Measurements from ENCODE around the gene TNFSF4.

The TNFSF4 gene

DNA sequence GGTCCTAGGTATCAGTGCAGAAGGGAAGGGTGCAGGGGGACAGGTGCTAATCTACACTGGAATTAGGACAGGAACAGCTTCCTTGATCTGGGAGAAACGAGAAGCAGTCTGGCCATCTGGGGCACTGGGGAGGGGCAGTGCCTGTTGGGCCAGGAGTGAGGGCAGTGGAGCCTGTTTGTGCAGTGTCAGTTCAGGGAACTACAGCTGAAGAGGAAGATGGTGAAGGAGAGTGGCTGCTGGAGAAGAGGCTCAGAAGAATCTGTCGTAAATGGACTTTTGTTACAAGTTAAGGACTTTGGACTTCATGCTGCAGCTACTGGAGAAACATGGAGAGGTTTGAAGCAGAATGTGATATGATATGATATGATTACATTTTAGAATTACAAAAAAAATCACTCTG, 3.2 kb upstream of the TNFSF4 start:
- no peak for DNase-seq

DNA sequence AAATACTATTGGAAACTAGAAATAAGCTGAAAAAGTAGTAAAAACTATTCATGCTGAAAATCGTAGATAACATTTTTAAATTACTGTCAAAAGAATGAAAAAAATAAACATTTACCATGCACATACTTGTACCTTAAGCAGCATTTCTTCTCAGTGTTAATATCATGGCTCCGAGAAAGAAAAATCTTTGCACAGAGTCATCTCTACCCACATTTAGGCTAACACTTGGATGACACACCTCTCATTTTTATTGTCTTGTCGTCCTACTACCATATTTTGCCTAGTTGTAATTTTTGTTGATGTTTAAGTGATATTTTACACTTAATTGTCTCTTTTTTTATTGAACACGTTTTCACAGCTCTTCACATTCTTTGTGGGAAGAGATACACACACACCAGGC, 1.7 kb upstream of the TNFSF4 start:
- no peak for DNase-seq

DNA sequence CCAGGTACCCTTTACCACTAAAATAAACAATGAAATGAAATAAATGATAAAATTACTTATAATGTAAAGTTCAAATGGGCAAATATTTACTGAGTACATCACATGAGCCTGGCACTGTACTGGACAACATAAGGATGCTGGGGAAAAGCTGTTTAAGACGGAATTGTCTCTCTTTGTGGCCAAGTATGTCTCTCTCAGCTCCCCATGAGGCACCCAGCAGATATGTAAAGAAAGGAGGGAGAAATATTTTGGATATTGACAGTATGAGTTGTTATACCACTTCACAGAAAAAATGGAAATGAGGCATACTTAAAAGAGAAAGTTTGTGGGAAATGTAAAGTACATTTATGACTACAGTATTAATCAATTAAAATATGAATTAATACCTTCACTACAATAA, 1.0 kb upstream of the TNFSF4 start:
- DNase-seq, result no peak

DNA sequence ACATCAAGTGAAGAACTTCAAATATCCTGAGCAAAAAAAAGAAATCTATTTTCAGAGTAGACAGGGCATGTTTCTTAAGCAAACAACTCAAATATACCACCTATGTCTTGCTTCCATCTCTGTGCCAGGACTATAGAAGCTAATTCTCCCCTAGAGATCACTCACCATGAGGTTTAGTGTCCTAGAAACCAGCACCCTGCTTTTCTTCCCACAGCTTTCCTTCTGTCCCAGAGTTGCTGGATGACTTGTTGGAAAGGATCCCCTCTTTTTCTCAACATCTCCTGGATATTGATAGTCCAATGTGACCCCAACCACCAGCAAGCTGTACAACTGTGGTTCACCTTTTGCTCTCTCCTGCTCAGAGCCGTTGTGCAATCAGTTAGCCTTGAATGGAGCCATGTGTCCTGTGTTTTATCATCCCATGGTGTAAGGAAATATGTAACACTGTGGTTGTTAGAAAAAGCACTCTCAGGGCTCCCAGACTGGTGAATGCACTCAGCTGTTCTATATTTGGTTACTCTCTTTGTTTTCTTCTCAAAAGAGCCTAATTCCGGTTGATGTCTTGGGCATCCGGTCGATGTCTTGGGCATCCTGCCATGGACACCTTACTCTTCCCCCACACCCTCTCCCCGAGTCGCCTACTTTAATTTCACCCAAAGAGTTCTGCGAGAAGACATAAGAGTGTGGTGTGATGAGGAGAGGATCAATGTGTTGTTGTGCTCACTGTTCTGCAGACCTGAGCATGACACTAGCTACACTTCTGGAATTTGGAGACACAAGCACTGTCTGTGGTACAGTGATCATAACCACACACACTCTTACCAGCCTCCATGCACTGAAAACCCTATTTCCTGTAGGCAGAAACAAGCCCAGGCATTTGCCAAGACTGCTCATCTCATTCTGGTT, 1.7 kb downstream of the TNFSF4 start:
- peak; percentile 22 for DNase-seq

DNA sequence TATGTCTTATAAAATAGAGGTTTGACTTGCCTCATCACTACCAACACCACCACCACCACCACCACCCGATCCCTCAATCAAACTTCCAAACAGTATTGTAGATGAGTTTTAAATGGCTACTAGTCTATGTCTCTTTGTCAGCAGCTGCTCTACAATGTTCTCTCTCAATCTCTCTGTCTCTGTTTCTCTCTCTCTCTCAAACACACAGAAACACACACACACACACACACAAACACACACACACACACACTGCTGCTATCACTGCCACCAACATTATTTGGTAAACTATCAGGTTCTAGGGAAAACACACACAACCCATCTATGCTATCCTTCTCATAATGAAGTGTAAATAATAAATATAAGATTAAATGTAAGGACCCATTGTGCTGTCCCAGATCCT, 2.4 kb downstream of the TNFSF4 start:
- no peak for DNase-seq

DNA sequence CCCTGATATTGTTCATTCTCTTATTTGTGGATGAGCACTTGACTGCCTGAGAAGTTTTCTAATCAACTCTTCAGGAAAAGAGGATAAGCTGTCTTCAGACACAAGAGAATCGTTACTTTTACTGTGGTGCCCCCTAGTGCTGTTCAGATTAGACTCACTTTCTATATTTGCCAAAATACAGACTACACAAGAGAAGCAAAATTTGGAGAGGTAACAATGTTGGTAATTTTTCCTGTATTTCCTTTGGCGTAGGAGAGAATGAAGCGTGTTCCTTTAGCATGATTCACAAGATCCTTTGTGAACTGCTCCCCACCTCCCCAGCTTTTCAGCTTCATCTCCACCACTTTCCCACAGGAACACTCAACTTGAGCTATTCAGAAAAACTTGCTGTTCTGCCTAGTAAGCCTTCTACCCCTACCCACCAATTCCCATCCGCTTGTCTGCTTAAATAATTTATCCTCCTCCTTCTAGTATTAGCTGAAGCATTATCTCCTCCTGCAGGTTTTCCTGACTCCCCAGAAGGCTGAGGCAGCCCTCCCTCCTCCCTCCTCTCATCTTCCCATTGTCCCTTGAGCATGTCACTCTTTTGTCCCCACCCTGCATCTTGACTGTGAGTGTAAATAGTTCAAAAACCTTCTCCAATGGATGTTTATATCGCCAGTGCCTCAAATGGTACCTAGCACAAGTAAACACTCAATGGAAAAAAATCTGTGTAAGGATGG, 4.5 kb downstream of the TNFSF4 start:
- DNase-seq, result no peak

DNA sequence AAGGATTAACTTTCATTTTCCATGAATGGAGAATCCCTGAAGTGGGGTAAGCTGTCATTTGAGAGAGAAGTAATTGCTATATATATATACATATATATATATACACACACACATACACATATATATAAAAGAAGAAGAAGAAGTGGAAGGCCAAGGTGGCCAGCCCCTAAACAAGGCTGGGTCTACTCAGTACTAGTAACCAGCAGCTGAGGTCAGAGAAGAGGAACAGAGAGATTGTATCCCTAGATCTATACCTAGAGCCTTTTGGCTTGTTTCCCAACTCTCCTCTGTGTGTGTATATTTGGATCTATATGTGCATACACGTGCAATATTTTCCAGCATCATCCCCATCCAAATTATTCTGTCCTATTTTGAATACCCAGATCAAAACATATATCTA, 5.2 kb downstream of the TNFSF4 start:
- DNase-seq, result no peak

DNA sequence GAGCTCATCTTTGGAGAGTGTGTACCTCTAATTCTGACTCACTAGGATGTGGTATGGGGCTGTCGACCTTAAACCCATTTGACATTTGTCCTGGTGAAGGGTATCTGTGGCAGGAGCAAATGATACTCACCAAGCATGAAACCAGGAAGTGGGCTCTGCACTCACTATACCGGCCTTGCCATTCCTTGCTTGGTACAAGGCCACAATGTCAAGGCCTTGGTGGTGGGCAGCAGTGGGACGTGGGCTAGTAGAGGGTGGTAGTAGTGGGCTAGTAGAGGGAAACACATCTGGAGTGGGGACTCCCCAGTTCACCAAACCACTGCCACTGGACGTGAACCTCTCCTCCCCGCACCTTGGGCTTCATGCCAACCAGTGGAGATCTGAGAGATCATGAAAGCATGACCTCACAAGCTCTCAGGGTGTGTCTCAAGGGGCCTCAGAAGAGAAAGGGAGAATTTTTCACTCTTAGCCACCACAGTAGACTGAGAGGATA, 11.5 kb downstream of the TNFSF4 start:
- no peak for DNase-seq

DNA sequence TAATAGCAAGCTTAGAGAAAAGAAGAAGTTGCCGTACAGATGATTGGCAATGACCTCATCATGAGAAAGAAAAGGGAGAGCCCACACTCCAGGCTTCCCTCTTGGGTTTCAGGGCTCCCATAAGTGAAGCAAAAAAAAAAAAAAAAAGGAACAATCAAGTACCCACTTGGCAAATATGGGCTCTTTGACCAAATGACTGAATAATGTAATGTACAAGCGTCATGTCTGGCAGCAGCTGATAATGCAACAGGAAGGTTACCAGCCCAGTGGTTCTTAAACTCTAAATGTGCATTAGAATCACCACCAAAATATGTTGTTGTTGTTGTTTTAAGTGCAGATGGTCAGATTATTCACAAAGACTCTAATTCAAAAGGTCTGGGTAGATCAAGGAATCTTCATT, 13.5 kb downstream of the TNFSF4 start:
- DNase-seq, result no peak

DNA sequence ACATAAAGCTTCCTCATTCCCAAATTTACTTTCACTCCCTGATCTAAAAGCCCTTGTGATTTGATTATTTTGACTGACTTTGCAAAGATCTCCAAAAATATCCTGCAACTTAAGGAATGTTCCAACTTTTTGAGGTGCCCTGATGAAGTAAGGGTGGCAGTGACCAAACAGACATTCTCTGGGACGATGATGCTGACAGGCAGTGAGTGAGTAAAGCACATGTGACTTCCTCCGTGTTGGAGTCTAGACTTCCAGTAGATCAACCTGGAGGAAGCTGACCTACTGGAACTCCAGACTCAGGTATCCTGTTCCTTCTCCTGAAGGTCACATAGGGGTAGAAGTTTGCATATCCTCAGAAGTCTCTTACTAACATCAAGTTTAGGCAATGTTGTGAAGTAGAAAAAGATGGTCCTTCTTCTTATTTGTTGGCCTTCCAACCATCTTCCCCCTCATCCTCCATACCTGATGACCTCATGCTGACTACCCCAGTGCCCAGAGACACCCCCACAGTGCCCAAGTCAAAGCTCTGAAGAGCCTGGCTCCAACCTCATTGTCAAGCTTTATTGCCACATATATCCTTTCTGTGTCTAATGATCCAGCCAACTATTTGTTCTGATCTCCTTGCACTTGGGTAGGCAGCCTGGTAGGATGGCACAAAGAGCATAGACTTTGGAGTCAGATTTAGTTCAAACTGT, 16.0 kb downstream of the TNFSF4 start:
- no peak for DNase-seq

DNA sequence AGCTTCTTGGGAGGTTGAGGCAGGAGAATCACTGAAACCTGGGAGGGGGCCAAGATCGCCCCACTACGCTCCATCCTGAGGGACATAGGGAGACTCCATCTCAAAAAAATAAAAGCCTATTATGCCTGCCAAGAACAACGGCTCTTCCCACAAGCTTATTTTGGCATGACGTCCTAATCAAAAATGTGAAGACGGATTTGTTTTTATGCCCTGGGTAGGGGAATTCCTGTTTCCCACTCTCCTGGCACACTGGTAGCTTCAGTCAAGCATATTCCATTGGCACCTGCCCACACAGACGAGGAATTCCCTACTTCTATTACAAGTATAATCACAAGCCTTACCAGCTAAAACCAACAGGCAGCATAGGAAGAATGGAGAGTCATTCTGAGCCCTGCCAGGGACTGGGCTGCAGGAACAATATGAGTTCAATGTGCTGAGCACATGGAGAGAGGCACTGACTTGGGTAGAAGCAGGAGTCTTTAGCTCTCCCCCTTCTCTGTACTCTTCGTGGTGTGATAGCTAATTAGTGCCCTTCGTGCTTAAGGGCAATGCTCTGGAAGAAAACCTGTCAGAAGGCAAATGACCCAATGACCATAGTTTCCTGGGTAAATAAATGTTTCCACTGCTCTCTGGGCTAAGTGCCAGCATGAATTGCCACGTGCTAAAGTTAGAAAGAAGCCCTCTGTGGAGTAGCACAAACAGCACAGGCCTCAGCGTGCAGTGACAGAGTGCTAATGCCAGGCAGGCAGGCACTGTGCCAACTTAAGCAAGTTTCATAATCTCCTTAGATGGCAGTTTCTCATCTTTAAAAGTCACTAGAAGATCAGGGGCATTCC, 16.8 kb downstream of the TNFSF4 start:
- DNase-seq, result no peak

DNA sequence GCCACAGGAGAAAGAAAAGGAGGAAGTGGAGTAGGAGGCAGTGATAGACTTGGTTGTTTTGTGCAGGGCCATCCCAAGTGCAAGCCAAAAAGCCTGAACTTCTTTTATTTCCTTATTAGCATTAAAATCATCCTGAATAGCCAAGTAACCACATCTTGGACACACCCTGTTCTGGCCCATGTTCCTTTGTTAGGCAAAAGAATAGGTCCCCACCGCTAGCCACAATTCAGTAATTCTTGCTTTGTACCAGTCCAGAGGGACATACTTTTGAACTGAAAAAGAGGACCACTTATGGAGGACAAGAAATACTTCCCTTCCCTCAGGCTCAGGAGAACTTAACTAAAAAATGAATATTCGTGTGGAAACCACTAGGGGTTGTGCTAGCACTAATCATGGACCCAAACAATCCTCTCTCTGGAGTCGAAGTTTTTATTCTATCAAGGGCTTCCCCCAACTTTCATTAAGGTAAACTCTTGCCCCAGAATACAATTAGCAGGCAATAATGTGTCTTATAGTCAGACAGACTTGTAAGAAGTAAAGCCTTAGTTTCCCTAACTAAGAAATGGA, 19.4 kb downstream of the TNFSF4 start:
- no peak for DNase-seq

DNA sequence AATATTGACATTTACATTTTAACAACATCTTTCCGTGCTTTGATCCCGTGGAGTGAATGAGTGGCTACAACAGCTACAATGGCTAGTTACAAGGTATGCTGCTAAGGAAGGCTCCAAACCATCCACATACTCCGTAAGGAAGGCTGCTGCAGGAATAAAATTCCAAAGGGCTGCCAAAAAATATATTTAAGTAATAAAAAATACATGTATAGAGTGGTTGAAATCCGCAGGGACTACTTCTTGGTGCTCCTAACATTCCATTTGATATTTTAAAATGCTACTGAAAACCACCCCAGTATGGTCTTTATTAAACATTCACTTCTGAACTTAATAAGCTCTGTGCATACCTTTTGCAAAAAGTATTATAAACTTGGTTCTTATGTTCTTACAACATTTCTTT, 25.3 kb downstream of the TNFSF4 start:
- DNase-seq, result no peak

DNA sequence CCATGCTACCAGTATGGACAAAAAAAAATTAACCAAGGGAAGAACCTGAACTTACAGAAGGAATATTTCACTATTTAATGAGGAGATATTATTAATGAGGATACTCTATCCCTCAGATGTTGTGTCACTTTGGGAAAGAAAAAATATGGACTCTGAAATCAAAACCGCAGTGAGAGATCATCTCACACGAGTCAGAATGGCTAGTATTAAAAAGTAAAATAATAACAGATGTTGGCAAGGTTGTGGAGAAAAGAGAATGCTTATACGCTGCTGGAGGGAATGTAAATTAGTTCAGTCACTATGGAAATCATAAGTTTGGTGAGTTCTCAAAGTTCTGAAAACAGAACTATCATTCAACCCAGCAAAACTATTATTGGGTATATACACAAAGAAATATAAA, 30.9 kb downstream of the TNFSF4 start:
- DNase-seq, result no peak

DNA sequence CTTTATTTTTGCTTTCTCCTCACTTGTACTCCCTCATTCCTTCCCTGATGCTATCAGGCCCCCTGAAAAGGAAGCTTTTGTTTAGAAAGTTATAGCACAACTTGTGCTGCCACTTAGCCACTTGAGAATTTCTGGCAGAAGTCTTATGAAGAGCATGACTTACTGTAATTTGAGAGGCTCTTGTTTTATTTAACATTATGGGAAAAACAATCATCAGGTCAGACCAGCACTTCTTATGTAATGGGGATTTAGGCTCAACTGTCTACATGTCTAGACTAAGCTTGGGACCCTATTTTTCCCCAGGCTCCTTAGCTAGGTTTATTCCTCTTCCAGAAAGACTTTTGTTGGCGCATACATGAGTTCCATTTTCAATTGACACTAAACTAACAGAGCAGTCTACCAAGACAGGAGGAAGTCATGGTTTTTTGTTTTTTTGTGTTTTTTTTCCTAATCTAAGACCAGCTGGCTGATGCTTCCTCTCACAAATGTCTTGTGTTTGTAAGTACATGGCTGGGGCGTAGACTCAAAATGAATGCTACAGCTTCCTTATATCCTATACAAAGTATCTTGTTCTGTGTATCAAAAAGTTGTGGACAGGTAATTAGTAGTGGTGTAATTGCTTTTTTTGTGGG, 31.5 kb downstream of the TNFSF4 start:
- DNase-seq, result no peak

DNA sequence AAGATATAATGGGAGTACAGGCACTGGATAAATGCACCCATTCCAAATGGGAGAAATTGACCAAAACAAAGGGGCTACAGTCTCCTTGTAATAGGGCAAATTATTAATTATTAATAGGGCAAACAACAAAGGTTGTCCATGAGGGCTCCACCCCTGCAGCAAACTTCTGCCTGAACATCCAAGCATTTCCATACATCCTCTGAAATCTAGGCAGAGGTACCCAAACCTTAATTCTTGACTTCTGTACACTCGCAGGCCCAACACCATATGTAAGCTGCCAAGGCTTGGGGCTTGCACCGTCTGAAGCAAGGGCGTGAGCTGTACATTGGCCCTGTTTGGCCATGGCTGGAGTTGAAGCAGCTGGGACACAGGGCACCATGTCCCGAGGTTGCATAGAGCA, 33.7 kb downstream of the TNFSF4 start:
- no peak for DNase-seq

DNA sequence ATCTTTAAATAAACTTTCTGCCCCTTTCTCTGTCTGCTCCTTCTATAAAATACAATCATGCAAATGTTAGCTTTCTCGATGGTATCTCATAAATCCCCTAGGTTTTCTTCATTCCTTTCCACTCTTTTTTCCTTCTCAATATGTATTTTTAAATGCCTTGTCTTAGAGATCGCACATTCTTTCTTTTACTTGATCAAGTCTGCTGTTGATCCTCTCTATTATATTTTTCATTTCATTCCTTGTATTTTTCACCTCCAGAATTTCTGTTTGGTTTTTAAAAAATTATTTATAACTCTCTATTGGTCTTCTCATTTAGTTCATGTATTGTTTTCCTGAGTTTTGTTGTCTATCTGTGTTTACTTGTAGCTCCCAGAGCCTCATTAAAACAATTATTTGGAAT, 36.0 kb downstream of the TNFSF4 start:
- no peak for DNase-seq

DNA sequence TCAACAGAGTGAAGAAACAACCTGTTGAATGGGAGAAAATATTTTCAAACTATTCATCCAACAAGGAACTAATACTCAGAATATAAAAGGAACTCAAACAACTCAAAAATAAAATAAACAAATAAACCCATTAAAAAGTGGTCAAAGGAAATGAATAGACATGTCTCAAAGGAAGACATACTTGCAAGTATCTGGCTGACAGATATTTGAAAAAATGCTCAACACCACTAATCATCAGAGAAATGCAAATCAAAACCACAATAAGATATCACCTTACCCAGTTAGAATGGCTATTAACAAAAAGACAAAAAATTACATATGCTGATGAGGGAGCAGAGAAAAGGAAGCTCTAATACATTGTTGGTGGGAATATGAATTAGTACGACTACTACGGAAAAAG, 38.2 kb downstream of the TNFSF4 start:
- no peak for DNase-seq

DNA sequence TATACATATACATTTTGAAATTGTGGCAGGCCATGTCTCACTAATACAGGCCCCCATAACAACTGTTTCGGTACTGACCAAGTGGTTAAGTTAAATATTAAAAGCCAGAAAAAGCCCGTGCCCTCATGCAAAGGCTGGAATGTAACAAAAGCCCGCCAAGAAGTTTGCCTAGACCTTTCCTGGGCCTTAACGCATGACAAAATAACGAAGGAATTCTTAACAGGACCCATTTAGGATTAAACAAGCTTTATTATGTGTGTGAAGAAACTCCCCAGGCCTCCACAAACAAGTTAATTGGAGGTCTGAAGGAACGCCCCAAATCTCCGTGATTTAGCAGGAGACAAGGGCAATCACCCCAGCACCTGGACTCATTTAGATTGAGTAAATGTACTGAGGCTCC, 42.4 kb downstream of the TNFSF4 start:
- no peak for DNase-seq

DNA sequence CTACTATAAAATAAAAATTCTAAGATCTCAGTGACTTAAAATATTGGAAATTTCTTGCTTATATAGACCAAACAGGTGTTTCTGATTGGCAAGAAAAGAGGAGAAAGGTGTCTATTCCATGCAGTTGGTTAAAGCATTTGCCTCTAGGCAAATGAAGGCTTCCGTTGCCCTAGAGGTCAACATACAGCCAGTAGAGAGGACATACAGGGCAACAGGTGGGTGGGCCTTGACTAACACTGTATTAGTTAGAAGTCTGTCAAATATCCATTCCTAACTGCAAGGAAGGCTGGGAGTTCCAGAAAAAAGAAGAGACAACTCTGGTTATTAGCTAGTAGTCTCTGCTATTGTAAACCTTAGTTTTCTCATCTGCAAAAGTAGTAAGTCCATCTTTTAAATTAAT, 43.0 kb downstream of the TNFSF4 start:
- DNase-seq, result no peak

DNA sequence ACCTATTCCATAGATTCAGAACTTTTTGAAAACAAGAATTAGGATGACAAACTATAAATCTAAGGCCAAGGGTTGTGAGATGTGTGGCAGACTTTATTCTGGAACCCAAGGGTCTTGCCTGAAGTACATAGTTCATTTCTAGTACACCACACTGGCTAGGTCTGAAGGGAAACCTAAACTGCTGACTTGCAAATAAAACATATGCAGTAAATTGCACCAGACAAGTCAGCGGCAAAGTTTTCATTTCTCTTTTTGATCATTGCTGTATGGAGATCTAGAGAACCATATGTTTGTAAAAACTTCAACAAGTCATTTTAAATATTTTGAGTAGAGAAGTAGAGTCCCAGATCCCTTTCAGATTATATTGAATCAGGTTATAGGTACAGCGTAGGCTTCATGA, 43.9 kb downstream of the TNFSF4 start:
- DNase-seq, result no peak

DNA sequence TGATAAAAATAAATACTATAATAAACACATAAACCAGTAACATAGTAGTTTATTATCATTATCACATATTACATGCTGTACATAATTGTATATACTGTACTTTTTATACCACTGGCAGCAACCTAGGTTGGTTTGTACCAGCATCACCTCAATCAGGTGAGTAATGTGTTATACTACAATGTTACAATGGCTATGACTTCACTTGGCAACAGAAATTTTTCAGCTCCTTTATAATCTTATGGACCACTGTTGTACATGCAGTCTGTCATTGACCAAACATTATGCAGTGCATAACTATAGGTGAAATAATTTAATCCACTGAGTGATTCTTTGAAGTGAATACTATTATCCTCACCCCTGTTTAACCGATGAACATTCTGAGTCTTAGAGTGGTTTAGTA, 44.5 kb downstream of the TNFSF4 start:
- DNase-seq, result no peak
